HG03439 (cell line): ENCODE measurements around the gene INMT.
"Not testable (repeated sequence)": the region's sequence is repeated elsewhere in the genome, so short reads cannot be mapped to it uniquely, and the experiment has no call there.

ENCODE experiments used
- ATAC-seq: cut with Tn5 transposase; IDR thresholded peaks from one replicate; pipeline ENCODE4 v1.9.1; 2021; ENCODE audit warnings: mild to moderate bottlenecking, moderate library complexity; ENCODE audit not compliant: unreplicated experiment

INMT gene

DNA sequence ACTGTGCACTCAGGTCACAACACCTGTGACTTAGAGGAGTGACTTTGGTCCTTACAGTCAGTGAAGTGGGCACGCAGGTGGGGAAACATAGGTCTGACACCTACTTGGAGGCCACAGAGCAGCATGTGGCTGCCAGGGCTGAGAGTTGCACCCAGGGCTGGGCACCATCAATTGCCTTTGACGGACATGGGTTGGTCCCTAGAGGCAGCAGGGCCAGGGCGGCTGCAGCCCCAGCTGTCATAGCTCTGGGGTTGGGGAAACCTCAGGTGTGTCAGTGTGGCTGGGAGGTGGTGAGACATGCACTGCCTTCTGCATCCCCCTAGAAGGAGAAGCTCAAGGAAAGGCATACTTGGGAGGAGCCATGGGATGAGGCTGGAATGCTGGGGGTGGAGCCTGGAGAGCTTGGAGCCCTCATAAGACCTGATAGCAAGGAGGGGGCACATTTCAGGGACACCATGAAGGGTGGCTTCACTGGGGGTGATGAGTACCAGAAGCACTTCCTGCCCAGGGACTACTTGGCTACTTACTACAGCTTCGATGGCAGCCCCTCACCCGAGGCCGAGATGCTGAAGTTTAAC is at the start of gene INMT:
Gene INMT (plus strand): TSS at position 440 of the 578 bp plus-strand sequence. CDS start 16 bp downstream, at position 456.
- no peak for ATAC-seq

DNA sequence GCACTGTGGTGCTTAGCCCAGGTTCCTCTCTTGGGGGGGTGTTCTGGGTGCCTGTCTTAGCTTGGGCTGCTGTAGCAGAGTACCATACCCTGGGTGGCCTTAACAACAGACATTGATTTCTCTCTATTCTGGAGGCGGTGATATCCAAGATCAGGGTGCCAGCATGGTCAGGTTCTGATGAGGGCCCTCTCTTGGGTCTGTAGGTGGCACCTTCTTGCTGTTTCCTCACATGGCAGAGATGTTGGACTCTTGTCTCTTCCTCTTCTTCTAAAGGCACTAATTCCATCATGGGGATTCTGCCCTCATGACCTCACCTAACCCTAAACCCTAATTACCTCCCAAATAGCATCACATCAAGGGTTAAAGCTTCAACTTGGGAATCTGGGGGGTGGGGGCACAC is 49.7 kb upstream of the INMT start:
- ATAC-seq, result no peak

DNA sequence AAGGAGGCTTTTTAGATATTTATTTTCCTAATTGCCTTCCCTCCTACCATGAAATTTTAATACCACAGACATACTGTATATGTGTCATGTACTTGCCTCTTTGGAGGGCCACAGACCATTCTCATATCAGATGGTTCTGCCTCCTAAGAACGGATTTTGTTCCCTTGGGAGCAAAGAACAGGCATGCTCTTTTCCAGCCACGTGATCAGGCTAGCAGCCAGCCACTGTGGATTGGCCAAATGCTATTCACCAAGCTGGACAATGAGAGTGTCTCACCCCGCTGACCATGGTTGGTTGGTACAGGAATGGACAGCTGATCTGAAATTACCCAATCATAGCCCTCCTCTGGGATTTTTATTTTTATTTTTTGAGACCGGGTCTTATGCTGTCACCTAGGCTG is 48.2 kb upstream of the INMT start:
- ATAC-seq, result no peak

DNA sequence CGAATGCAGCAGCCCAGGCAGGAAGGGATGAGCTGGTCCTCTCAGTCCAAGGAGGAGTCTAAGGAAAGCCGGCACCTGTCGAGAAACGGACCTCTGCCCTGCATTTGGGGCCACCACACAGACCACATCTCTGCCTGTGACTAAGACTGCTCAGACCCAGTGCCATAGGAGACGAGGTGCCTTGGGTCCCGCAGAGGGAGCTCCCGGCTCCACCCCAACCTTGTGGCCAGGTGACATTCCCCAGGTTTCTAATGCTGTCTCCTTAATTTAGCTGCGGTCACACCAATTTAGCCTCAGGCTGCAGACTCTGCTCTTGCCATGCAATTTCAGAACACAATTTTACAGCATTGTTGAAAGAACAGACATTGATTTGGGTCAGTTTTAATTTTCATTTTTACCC is 46.9 kb upstream of the INMT start:
- no peak for ATAC-seq

DNA sequence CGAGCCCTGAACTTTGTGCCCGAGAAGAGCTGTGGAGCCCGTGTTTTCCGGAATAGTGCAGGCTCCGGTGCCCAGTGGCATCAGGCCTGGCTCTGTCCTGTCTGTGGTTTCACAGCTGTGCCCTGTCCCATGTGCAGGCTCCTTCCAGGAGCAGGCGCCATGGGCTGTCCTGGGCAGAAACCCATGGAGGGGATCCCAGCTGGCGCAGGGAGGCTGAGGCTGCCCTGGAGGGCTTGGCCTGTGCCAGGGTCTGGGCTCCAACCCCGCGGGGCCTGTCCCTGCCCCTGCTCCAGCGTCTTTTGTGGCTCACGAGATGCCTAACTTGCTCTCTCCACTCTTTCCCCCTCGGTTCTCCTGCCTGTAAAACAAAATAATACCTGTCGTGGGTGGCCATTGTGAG is 46.3 kb upstream of the INMT start:
- no peak for ATAC-seq

DNA sequence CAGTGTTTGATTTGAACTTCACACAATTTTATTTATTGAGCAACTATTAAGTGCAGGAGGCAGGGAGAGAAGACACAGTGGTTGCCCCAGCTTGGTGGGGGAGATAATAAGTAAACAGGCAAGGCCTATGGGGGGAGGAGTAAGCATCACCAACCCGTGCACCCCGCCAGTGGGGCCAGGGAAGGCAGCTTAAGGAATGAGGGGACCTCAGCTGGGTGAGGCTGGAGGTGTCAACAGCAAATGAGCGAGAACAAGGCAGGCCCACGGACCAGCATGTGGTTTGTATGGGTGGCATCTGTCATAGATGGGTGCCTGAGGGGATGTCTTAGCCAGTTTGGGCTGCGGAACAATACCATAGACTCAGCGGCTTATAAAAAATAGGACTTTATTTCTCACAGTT is 45.6 kb upstream of the INMT start:
- ATAC-seq, result no peak

DNA sequence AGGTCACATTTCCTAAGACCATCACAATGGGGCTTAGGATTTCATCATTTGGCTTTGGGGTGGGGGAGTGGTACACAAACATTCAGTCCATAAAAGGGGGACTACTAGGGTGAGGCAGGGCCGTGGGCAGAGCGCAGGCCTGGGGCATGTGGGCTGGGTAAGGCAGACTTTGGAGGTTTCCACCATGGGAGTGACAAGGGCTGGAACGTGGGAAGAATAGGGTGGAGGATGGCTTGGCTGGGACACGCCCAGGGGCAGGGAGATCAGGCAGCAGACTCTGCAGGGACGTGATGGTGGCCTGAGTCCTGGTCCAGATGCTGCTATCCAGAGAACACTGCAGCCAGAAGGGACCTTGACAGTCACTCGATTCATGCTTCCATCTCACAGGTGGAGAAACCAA is 45.0 kb upstream of the INMT start:
- ATAC-seq, result no peak

DNA sequence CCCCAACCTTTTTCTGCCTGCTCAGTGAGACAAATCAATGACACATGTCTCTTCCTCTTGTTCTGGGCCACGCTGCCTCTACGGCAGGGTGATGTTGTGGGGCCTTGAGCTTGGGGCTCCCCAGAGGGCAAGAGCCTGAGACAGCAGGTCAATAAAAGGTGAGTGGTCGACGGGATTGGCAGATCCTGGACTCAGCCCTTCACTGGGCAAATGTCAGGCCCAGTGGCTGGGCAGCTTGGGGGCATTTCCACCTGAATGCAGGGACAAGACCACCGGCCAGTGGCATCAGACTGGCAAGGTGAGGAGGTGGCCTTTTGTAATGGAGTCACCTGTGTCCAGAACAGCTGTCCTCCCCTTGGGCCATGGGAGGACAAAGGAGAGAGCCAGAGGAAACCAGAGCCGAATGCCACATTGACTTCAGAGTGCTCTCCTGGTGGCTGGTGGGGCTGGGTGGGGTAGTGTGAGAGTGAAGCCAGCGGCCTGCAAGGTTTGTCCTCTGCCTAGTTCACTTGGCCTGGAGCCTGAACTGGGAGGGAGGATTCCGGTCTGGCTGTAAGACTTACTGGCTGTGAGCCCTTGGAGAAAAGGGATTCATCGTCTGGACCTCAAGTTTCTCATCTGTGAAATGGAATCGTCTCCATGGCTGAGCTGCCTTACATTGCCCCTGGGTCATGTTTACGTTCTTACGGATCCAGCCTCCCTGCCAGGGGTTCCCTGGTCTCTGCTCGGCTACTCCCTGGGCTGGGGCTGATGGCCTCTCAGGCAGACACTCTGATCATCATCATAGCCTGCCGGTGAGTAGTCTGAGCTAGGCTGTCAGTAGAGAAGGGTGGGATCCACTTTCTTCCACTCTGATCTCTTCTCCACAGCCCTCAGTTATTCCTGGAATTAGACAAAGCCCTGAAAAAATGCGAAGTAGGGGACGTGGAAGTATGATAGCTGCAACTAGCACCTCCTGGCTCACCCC is 44.3 kb upstream of the INMT start:
- no peak for ATAC-seq

DNA sequence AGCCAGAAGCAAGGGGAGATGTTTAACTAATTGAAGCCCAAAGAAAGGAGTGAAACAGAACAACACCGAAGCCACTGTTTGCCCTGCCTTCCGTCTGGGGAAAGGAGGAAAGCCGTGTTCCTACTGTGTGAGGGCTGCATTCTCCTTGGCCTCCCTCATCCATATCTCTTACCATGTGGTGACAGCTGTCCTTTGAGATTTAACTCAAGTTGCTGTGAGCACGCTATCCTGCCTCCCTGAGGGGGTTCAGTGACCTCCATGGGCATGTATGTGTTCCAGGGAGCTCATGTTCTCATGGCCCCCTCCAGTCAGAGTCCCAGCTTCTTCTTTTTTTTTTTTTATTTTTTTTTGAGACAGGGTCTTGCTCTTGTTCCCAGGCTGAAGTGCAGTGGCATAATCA is 43.5 kb upstream of the INMT start:
- ATAC-seq, result no peak

DNA sequence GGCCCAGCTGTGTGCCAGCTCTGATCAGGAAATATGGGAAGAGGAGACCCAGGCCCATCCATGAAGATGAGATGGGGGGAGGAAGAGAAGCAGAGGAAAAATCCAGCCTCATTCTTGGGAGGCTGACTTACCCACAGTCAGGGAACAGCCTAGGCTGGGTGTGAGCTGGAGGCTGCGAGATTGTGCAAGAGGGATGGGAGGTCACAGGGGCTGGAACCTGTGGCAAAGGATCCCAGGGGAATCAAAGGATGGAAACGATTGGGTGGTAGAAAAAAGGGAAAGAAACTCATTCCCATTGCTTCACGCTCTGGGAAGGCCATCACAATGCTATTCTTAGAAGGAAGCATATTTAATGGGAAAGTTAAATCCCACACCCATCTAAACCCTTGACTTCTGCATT is 43.0 kb upstream of the INMT start:
- no peak for ATAC-seq

DNA sequence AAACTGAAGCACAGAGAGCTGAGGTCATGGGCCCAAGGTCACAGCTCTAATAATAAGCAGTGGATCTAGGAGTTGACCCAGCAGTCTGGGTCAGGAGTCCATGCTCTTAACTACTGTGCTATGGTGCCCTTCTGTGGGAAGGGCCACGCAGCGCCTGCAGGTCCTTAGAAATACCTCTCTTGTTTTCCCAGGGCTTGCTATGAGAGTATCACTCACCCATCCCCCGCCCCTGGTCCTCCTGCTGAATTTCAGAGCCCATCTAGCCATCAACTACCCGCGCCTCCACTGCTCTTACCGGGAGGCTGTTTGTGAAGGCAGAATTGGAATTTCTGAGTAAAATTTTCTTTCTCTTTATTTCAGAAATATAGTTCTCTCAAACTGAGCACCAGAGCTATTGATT is 42.4 kb upstream of the INMT start:
- ATAC-seq, result no peak

DNA sequence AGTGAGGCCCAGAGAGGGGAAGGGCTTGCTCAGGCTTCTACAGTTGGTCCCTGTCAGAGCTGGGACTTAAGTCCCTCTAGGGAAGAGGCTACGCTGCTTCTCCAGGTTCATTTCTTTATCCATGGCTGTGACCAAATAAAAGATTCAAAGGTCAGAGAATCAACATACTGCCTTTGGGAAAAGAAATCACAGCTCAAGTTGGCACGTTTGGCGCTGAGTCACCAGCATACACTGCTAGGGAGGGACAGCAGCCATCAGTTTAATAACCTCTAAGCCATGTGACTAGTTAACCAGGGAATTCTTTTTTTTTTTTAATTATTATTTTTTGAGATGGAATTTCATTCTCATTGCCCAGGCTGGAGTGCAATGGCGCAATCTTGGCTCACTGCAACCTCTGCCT is 41.3 kb upstream of the INMT start:
- ATAC-seq, result no peak

DNA sequence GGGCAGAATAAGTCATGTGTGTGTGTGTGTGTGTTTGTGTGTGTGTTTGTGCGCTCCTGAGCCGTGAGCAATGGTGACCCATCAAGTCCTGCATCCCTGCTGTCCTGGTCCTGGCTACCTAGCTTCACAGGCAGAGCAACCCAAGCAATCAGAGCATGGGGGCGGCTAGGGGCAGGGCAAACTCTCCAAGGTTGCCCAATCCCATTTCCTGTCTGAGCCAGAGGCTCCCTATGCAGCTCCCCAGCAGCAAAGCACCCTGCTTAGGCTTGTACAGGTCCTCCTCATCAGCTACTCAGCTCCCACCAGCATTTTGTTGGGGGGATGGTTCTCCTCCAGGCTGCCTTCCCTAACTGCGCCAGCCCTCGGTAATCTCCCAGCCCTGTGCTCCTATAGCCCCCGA is 38.5 kb upstream of the INMT start:
- no peak for ATAC-seq

DNA sequence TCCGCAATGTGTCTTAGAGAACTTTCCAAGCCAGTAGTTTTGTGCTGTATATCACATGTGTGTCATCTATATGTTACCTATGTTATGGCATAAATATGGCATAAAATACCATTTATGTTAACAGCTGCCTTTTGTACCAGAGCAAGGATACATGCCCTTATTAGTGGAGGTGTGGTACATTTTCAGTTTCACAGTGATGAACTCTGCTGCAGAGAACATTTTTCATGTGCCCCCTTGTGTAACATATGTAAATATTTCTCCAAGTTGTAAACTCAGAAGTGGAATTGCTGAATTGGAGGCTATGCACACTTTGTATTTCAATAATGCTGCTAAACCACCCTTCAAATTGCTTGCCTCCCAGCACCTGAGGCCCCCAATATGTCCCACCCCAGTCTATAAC is 37.8 kb upstream of the INMT start:
- ATAC-seq, result no peak

DNA sequence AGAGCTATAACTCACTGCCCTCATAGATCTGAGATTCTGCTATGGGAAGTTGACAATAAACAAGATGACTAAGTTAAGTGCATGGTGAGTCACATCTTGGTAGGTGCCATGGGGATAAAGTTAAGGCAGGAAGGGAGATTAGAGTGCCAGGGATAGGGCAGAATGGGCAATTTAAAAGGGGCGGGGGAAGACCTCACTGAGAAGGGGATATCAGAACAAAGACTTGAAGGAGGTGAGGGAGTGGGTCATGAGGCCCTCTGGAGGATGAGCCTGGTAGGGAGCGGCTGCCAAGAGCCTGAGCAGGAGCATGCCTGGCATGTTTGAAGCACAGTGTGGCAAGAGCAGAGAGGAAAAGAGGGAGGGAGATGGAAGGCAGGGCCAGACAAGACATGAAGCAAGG is 34.8 kb upstream of the INMT start:
- no peak for ATAC-seq

DNA sequence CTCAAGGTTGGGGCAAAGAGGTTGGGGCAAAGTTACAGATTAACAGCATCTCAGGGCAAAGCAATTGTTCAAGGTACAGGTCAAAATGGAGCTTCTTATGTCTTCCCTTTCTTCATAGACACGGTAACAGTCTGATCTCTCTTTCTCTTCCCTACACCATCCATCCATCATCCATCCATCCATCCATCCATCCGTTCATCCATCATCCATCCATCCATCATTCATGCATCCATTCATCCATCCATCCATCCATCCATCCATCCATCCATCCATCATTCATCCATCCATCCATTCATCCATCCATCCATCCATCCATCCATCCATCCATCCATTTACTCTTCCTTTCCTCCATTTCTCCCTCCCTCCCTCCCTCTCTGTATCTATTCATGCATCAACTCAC is 32.5 kb upstream of the INMT start:
- ATAC-seq, result not testable (repeated sequence)

DNA sequence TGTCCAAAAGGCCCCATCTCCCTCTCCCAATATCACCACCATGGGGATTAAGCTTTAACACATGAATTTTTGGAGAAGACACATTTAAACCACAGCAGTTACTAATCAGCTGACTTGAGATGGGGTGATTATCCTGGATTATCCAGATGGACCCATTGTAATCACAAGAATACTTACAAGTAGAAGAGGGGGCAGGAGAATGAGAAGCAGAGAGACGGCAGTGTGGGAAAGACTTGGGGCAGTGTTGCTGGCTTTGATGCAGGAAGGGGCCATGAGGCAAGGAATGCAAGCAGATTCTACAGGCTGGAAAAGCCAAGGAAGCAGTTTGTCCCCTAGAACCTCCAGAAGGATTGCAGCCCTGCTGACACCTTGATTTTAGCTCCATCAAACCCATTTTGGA is 30.7 kb upstream of the INMT start:
- ATAC-seq, result no peak

DNA sequence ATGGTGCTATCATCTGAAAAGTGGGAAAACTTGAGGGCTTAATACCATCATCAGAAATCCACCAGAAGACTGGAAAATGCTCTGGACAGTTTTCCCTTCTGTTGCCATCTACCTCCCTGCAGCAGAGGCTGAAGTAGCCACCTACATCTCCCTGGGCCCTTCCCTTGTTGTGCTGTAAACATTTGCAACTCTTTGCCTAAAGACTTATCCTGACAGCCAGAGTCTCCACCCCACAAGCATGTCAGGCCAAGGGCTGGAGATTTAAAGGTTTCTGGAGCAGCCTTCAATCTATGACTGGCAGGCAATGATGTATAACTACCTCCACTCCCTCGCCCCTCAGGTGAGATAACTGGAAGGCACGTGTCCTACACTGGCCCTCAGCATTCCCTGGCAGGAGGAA is 29.7 kb upstream of the INMT start:
- no peak for ATAC-seq

DNA sequence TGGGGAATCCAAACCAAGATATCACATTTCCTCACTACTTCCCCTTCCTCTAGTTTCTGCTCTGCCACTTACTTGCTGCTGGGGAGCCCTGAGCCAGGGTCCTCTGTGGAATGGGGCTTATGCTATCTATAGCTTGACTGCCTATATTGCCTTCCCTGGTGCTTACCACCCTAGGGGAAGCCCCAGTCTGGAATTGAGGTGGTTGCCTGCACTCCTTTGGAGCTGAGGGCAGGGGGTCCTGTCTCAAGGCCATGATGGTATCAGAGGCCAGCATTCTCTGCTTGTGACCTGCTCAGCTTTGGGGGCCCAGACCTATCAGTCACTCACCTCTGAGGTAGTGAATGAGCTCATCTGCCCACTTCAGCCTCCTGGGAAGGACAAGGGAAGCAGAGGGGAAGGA is 29.3 kb upstream of the INMT start:
- no peak for ATAC-seq

DNA sequence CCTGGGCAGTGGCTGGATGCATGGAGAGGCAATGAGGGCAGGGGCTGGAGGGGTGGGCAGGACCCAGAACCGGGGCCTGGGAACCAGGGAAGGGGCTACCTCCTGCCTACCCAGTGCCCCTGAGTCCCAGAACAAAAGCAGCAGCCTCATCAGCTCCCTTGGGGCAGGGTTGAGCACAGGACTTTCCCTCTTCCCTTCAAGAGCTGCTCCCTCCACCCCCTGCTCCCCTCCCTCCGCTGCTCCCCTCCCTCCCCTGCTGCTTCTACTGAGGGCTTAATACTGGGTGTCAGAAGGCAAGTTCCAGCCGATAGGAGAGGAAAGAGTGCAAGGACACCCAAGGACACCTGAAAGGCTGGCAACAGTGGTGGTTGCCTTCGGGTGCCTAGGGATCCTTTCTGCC is 28.2 kb upstream of the INMT start:
- no peak for ATAC-seq

DNA sequence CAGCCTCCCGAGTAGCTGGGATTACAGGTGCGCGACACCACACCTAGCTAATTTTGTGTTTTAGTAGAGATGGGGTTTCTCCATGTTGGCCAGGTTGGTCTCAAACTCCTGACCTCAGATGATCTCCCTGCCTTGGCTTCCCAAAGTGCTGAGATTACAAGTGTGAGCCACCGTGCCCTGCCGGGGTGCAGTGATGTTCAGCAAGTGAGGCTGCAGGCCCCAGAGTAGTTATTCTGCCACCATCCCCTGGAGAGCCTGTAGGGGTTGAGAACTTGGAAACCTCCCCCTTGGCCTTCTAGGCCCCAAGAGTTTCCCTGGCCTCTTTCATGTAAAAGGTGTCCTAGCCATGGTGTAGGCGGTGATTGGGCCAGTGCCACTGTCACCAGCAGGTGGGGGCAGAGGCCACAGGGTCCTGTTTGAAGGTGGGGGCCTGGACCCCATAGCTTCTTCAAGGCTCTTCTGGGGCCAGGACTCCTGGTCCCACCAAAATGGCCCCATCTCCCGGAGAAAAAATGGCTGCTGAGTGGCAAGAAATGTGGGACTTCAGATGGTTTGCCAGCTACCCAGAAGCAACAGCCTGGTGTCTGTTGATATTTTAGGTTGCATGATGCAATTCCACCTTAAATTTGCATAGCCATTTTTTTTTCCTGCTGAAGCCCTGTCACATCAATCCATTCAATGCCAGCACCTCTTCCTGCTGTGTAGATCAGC is 25.5 kb upstream of the INMT start:
- no peak for ATAC-seq
